Measurements from ENCODE around the gene GABRG3. TPM values are rescaled to one million over a fixed set of nuclear protein-coding genes. Genes with fewer than 3 reads are reported as not detected.
"Not testable (repeated sequence)": the region's sequence is repeated elsewhere in the genome, so short reads cannot be mapped to it uniquely, and the experiment has no call there.

Gene GABRG3
- total RNA-seq, 1 donor from 2014 or later, result not detected

DNA sequence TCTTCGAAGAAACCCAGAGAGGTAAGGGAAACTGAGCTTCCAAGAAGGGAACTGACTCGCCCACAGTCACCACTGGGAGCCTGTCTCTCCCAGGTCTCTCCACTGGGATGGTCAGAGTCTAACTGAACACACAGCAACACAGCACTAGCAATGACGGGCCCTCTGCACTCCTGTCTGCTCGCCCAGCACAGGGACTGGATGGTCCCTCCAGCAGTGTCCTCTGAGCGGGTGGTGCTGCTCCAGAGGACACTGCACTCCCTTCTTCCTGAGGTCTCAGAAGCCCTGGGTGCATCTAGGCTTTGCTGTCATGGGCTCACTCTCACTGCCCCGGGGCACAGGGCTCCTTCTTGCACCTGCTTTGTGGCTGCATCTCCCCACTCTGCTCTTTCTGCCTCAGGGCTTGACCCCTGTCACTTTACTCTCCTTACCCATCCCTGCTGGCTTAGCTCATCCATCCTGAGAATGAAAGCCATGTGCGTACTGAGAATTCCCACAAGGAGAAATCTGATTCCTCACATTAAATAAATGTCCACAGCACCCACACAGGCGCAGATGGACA is 356.6 kb downstream of the GABRG3 start:
- intact Hi-C loops (cut with micrococcal nuclease), result no loop called here

GRCh38 chr15:27328186-27328585 is 357.2 kb downstream of the GABRG3 start:
- intact Hi-C loops (cut with micrococcal nuclease), result no loop called here

GRCh38 chr15:27328608-27329007 is 357.6 kb downstream of the GABRG3 start:
- intact Hi-C loops (cut with micrococcal nuclease), result no loop called here

GRCh38 chr15:27330326-27330725 is 359.3 kb downstream of the GABRG3 start:
- intact Hi-C loops (cut with micrococcal nuclease), result no loop called here

DNA sequence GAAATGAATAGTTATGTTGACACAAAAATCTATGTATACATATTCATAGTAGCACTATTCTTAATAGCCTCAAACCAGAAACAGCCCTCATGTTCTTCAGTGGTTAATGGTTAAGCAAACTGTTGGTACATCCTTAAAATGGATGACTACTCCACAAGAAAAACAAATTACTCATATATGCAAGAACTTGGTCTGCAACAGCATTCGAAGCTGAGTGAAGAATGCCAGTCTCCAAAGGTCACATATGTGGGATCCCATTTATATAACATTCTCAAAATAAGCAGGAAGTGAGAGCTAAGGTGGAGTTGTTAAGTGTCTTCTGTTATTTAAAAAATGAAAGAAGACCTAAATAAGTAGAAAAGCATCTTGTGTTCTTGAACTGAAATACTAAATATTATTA is 365.7 kb downstream of the GABRG3 start:
- intact Hi-C loops (cut with micrococcal nuclease), result no loop called here

- intact Hi-C loops (cut with micrococcal nuclease), result no loop called here
Measured at GRCh38 chr15:27339138-27339537, 368.2 kb downstream of the GABRG3 start.

DNA sequence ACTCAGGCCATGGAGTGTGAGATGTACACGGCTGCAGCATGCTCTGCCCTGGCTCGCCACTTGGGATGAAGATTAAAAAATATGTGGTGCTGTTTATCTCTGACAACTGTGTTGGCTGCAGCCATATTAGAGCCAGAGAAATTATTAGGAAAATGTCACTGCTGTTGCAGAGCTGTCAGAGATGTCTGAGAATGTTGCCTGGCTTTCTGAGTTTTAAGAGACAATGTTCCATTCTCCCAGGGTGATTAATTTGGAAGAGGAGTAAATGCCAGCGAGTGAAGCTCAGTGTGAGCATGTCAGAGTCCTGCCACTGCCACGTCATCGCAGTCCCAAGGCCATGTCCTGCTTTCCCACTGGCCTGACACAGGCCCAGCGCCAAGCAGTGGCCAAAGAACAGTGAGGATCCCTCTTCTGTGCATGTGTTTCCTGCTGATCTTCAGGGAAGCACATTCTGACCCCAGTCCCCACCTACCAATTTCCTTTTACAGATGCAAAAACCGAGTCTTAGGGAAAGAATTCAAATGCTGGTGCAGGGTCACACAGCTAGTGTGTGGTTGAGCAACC is 370.9 kb downstream of the GABRG3 start:
- intact Hi-C loops (cut with micrococcal nuclease), result no loop called here

DNA sequence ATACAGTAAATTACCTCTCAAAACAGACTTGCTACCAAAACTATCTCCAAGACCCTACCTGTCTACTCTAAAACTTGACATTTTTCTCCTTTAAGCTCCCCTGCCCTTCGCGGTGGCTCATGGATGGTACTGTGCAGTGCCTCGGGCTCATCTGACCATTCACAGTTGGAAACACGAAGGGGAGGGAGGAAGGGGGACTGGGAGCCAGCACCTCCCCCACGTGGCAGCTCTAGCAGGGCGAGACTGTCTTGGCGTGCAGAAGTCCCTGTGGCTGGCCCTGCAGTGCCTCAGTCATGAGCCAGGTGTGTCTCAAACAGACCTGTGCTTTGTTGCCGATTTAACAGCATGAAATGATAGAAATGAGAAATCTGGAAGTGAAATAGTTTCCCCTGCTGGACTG is 372.0 kb downstream of the GABRG3 start:
- intact Hi-C loops (cut with micrococcal nuclease), result no loop called here

DNA sequence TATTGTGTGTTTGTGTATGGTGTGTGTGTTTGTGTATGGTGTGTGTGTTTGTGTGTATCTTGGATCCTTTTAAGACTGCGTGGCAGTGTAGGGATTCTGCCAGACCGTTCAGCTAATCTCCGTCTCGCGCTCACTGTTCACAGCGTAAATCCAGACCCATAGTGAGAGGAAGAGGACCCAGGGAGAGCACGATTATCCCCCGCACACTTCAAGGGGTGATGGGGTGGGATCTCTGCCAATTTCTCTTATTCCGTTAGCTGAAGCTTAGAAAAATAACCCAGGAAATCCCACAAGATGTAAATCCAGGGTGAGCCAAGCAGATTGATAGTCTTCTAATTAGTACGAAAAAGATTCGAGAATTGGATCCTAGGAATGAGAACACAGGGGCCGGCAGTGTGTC is 381.2 kb downstream of the GABRG3 start:
- intact Hi-C loops (cut with micrococcal nuclease), result no loop called here

GRCh38 chr15:27353856-27354255 is 382.9 kb downstream of the GABRG3 start:
- intact Hi-C loops (cut with micrococcal nuclease), result no loop called here

GRCh38 chr15:27358751-27359434 is 387.9 kb downstream of the GABRG3 start:
- intact Hi-C loops (cut with micrococcal nuclease), result loop anchor here (5.0 kb wide), 1 partner anchor 467 kb away; no protein-coding TSS in a partner anchor

GRCh38 chr15:27359586-27359985 is 388.6 kb downstream of the GABRG3 start:
- intact Hi-C loops (cut with micrococcal nuclease), result loop anchor here (5.0 kb wide), 1 partner anchor 467 kb away; no protein-coding TSS in a partner anchor

DNA sequence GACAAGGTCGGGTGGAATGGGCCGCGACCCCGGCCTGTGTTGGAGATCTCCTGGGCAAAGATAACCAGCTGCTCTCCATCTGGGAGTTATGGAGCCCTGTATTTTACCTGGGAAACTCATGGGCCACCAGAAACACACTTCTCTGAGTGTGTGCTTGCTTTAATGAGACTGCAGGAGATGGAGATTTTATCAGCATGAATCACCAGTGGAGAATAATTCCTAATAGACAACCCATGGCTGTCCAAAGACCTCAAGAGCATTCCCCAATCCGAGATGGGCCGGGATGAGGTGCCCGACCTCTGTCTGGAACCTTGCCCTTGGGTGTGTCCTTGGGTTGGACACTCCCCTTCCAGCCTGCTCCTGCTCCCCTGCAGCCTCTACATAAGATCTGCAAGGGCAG is 389.3 kb downstream of the GABRG3 start:
- intact Hi-C loops (cut with micrococcal nuclease), result no loop called here

- intact Hi-C loops (cut with micrococcal nuclease), result no loop called here
Measured at GRCh38 chr15:27361438-27361837, 390.5 kb downstream of the GABRG3 start.

DNA sequence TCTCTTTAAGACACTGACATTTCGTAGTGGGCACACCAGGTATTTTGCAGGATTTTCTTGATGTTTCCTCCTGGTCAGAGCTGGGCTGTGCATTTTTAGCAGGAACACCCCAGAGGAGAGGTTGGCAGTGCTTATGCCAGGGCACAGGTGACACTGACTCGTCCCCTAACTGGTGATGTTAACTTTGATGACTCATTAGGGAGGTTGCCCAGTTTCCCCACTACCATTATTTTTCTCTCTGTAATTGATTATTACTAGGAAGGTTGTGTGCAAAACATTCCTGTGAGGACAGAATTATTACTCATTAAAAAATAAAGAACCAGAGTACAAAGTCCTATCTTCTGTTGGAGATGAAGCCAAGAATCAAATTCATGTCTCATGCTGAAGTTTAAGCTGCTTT is 394.5 kb downstream of the GABRG3 start:
- intact Hi-C loops (cut with micrococcal nuclease), result no loop called here

- intact Hi-C loops (cut with micrococcal nuclease), result not testable (repeated sequence)
Measured at GRCh38 chr15:27377391-27377790, 406.4 kb downstream of the GABRG3 start.

GRCh38 chr15:27382361-27383025 is 411.5 kb downstream of the GABRG3 start:
- intact Hi-C loops (cut with micrococcal nuclease), result no loop called here

- intact Hi-C loops (cut with micrococcal nuclease), result no loop called here
Measured at GRCh38 chr15:27383726-27384125, 412.7 kb downstream of the GABRG3 start.

DNA sequence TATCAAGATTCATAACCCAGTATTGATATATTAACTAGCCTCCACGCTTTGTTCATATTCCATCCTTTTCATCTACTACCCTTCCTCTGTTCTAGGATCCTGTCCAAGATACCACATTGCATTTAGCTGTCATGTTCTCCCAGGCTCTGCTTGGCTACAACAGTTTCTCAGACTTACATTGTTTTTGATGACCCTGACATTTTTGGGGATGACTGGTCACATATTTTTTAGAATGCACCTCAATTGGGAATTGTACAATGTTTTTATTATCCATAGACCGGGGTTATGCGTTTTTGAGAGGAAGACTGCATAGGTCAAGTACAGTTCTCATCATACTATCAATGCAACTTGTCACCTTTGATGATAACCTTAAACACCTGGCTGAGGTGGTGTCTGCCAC is 421.2 kb downstream of the GABRG3 start:
- intact Hi-C loops (cut with micrococcal nuclease), result no loop called here

DNA sequence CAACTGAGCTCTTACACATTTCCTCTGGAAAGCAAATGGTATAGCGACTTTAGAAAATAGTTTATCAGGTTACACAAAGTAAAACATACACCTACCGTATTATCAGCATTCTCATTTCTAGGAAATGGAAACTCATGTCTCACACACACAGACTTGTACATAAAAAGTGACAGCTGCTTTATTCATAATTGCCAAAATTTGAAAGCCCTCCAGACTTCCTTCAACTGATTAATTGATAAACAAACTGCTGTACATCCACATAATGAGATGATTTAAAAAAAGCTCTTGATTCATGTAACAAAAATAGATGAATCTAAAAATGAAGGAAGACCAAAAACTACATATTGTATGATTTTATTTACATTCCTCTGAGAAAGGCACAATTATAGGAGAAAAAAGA is 425.5 kb downstream of the GABRG3 start:
- intact Hi-C loops (cut with micrococcal nuclease), result no loop called here

DNA sequence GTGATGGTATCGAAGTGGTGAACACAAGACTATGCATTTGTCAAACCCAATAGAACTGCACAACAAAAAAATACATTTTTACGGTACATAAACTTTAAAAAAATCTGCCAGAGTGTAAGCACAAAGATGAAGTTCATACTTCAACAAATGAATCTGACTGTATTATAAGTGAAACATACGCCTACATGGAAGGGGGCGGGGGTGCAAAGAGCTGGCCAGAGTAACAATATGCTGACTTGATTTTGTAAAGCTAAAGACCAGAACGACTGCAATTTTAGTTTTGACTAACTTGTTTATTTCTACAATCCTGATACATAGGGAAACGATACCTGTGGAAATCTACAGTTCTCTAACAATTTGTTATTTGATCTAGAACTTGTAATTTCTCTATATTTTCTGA is 426.0 kb downstream of the GABRG3 start:
- intact Hi-C loops (cut with micrococcal nuclease), result no loop called here

DNA sequence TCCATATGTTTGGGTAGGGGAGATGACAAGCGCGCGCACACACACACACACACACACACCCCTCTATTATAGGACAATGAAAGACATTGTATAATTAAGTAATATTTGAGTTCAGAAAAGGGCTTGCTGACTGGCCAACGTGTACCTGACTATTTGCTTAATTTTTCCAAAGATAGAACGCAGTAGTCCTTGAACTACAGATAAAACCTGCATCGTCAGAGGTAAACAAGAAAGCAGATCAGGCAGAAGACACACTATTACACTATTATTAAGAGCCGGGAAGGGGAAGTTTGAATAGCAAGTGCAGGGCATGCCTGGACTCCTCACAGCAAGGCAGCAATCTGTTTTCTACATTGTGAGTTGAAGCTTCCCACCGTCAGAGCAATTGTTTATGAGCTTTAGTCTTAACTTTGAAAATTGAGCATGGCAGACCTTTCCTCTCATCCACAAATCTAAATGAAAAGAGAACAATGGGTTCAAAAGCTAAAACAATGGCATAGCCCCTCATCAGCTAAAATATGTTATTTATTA is 427.7 kb downstream of the GABRG3 start:
- intact Hi-C loops (cut with micrococcal nuclease), result no loop called here

Data from T-helper 2 cell treated with Interferon-gamma antibody and Interleukin-4, amounts not matched to agents 100 ng/mL and 5 ng/mL, for 36 hours (primary cell).